Caki2 (cell line): ENCODE data around the gene SLC18A3. TPM values are rescaled to one million over a fixed set of nuclear protein-coding genes. Genes with fewer than 3 reads are reported as not detected.

Source experiments
- DNase-seq: peaks from one replicate; pipeline ENCODE4 v3.0.0-alpha.2; 2015; ENCODE audit warnings: low read depth
- in situ Hi-C: cut with HindIII; loops from 2 replicates; pipeline ENCODE4 v1.10.0; 2016; ENCODE audit warnings: low sequenced_read_pairs, low pct_unique_long_range_greater_than_20kb, mixed read lengths
- total RNA-seq: library from RNA; depleted of rRNA; stranded (reverse); fragments of >200 nt; shearing (Covaris generic); gene quantifications from 2 replicates; pipeline ENCODE4 v1.2.3, GENCODE V29; 2014; ENCODE audit warnings: low replicate concordance

The SLC18A3 gene
- total RNA-seq, 1 experiment from 2014 or later, result not detected

- in situ Hi-C loops, result no loop called here
- no peak for DNase-seq
These were observed 33.3 kb downstream of the SLC18A3 start for GRCh38 chr10:49643241-49644034.

DNA sequence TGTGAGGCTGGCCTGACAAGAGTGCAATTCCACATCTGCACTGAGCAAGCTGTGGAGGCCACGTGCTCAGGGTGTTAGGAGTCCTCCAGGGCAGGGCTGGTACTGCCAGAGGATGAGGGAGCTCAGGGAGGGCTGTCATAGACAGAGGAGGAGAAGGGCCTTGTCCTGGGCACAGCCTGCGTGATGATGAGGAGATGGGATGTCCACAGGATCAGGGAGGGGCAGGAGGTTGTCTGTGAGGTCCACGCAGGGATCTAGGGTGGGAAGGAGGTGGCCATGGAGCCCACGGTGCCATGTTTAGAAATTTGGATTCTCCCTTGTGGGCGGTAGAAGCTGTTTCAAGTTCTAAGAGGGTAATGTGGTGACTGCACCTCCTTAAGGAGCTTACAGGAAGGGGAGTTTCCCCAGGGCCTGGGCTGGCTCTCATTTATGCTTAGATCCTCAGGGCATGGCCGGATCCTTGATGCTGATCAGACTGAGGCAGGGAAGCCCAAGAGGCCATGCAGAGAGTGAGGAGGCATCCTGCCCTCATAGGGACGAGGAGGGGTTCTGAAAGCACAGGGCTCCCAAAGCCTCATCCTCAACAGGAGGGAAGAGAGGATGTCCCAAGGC is 34.0 kb downstream of the SLC18A3 start:
- in situ Hi-C loops, result no loop called here
- DNase-seq, result no peak

- DNase-seq, result no peak
These were observed 35.3 kb downstream of the SLC18A3 start for GRCh38 chr10:49645417-49645816.

DNA sequence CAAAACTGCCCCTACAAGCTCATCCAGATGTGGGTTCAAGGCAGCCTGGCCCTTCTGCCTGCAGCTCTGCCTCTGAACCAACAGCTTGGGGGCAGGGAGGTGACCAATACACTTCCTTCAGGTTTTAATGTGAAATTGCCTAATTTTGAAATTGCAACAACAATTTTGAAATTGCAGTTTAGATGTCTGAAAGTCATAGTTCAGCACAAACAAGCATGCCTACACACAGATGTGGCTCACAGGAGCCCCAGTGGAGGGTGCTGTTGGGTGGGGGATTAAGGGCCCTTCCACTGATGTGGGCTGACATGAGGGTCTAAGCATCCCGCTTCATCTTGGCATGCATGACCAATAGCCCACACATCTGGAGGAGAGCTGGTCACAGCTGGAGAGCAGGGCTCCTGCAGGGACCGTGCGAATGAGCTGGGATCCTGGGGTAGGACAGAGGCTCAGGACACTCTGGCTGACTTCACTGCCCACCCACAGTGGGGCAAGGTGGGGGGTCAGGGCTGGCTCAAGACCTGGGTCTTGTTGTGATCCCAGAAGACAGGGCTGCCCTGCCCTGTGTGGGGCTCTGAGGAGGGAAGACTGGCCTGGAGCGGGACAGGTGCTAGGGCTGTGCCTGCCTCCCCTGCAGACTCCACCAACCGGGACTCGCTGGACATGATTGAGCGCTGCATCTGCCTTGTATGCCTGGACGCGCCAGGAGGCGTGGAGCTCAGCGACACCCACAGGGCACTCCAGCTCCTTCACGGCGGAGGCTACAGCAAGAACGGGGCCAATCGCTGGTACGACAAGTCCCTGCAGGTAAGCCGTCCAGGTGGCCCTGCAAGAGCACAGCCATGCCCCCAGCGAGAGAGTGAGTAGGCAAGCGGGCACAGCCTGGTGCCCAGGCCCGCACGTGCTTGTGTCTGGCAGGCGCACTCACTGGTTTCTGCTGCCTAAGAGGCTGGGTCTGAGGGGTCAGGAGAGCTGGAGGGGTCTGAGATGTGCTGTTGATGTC is 36.1 kb downstream of the SLC18A3 start:
- in situ Hi-C loops, result no loop called here

More at GRCh38 chr10:49645417-49645816, 35.3 kb downstream of the SLC18A3 start:
- in situ Hi-C loops, result no loop called here

GRCh38 chr10:49647554-49647953 is 37.4 kb downstream of the SLC18A3 start:
- DNase-seq, result no peak
- in situ Hi-C loops, result no loop called here

More for the DNA sequence above, 36.1 kb downstream of the SLC18A3 start:
- no peak for DNase-seq

DNA sequence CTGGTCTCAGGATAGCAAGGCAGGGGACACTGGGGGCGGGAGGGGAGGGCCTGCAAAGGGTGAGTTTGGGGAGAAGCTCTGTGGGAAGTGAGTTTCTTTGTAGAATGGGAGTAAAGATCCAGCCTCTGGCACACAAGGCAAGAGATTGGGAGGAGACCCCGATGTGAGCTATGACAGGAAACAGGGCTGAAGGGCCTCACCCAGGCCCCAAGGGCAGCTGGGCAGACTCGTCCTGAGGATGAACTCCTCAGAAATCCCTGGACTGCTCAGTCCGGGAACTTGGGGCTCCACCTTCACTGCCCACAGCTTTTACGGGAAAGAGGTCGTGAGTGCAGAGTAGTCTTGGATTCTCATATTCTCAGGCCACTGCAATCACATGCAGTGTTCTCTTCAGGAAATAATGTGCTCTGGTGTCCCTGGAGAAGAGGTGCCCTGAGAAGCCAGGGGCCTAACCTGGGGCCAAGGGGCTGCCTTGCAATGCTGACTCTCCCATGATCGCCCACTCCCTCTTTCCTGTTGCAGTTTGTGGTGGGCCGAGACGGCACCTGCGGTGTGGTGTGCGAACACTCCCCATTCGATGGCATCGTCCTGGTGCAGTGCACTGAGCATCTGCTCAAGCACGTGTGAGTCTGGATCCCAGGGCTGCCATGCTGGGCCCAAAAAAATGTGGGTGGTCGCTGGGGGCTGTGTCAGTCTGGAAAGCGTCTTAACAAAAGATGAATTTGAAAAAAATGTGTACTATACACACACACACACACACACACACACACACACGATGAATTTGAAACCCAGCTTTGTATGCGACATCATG is 38.1 kb downstream of the SLC18A3 start:
- no peak for DNase-seq
- in situ Hi-C loops, result no loop called here

GRCh38 chr10:49649294-49649693 is 39.2 kb downstream of the SLC18A3 start:
- in situ Hi-C loops, result no loop called here
- no peak for DNase-seq

GRCh38 chr10:49649936-49650723 is 40.0 kb downstream of the SLC18A3 start:
- no peak for DNase-seq
- in situ Hi-C loops, result no loop called here

- no peak for DNase-seq
- in situ Hi-C loops, result no loop called here
These were observed 40.6 kb downstream of the SLC18A3 start for GRCh38 chr10:49650724-49651034.

- in situ Hi-C loops, result no loop called here
- no peak for DNase-seq
These were observed 41.1 kb downstream of the SLC18A3 start for GRCh38 chr10:49651039-49651835.

GRCh38 chr10:49651917-49652316 is 41.8 kb downstream of the SLC18A3 start:
- in situ Hi-C loops, result no loop called here
- DNase-seq, result no peak

- in situ Hi-C loops, result no loop called here
- DNase-seq, result no peak
These were observed 42.5 kb downstream of the SLC18A3 start for GRCh38 chr10:49652421-49653272.

GRCh38 chr10:49653273-49653929 is 43.3 kb downstream of the SLC18A3 start:
- no peak for DNase-seq
- in situ Hi-C loops, result no loop called here

- in situ Hi-C loops, result no loop called here
These were observed 44.1 kb downstream of the SLC18A3 start for GRCh38 chr10:49654036-49654693.

GRCh38 chr10:49655099-49655498 is 45.0 kb downstream of the SLC18A3 start:
- DNase-seq, result no peak
- in situ Hi-C loops, result no loop called here

More at GRCh38 chr10:49654036-49654693, 44.1 kb downstream of the SLC18A3 start:
- DNase-seq, result no peak
